WERI-Rb-1 (cell line): ENCODE measurements around the gene CMTM7.
A peak's percentile ranks its signal among the peaks of the same experiment; 100 is the strongest.

Experiments used
- DNase-seq: peaks from one replicate; pipeline ENCODE4 v3.0.0-alpha.2; 2020
- H3K27ac ChIP-seq: fragments of 250-450 bp; sonication (Bioruptor Pico); 2 replicates; pipeline ENCODE4 v1.5.1; 2020; ENCODE audit warnings: mild to moderate bottlenecking, moderate library complexity
- H3K27me3 ChIP-seq: fragments of 250-450 bp; sonication (Bioruptor Pico); 2 replicates; pipeline ENCODE4 v1.5.1; 2021; ENCODE audit warnings: mild to moderate bottlenecking, low read depth, moderate library complexity; ENCODE audit not compliant: insufficient read depth, severe bottlenecking
- H3K36me3 ChIP-seq: fragments of 250-450 bp; sonication (Bioruptor Pico); 2 replicates; pipeline ENCODE4 v1.5.1; 2020; ENCODE audit warnings: mild to moderate bottlenecking, moderate library complexity
- H3K4me3 ChIP-seq: 2 replicates; pipeline ENCODE4 v1.5.1; 2011; ENCODE audit warnings: low read depth, mild to moderate bottlenecking, control low read depth, low read length
- H3K9me3 ChIP-seq: fragments of 250-450 bp; sonication (Bioruptor Pico); 2 replicates; pipeline ENCODE4 v1.5.1; 2021; ENCODE audit warnings: mild to moderate bottlenecking, moderate library complexity; ENCODE audit not compliant: severe bottlenecking
- TF ChIP-seq, protein P1 (sequence below): IDR thresholded peaks from 2 replicates; pipeline ENCODE4 v1.5.1; 2011; ENCODE audit warnings: low read depth, mild to moderate bottlenecking, control low read depth, inconsistent platforms, low read length

The CMTM7 gene

DNA sequence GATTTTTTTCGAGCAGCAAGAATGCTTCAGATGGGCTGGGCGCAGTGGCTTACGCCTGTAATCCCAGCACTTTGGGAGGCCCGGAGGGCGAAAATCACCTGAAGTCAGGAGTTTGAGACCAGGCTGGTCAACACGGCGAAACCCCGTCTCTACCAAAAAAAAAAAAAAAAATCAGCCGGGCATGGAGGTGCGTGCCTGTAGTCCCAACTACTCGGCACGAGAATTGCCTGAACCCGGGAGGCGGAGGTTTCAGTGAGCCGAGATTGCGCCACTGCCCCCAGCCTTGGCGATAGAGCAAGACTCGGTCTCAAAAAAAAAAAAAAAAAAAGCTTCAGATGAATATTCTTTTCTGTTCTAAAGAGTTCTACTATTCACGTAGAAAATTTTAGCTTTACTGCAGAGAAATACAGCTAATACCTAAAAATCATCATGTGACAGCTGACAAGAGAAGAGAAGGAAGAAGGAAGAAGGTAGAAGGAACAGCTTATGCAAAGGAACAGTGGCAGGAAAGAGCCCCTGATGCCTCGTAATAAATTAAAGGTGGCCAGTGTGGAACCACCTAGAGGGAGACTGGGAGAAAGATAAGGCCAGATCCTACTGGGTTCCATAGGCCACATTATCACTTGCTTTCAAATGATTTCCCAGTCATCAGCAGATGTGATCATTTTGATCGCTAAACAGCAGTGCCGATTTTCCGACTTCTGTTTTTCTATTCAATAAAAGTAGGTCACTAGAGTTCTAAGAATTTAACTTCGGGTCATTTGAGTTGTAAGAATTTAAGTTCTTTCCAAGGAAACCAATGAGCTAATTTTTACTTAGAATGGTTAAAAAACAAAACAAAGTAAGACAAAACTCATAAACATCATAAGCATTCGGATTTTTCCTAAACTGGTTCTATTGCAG lies 109.5 kb downstream of the CMTM7 start:
- Histone ChIP-seq H3K4me3 (peak overlapping the region; percentile 69), H3K9me3 (no peaks in the 10 kb centered on the region), H3K27me3 (no peaks in the 10 kb centered on the region), H3K36me3 (peaks cover 3% of the 10 kb centered on the region; the same call in 1 of the 2 replicates), H3K27ac (no peak overlapping the region)
- no peak for DNase-seq
- TF ChIP-seq, protein P1, sequence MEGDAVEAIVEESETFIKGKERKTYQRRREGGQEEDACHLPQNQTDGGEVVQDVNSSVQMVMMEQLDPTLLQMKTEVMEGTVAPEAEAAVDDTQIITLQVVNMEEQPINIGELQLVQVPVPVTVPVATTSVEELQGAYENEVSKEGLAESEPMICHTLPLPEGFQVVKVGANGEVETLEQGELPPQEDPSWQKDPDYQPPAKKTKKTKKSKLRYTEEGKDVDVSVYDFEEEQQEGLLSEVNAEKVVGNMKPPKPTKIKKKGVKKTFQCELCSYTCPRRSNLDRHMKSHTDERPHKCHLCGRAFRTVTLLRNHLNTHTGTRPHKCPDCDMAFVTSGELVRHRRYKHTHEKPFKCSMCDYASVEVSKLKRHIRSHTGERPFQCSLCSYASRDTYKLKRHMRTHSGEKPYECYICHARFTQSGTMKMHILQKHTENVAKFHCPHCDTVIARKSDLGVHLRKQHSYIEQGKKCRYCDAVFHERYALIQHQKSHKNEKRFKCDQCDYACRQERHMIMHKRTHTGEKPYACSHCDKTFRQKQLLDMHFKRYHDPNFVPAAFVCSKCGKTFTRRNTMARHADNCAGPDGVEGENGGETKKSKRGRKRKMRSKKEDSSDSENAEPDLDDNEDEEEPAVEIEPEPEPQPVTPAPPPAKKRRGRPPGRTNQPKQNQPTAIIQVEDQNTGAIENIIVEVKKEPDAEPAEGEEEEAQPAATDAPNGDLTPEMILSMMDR = no peak

DNA sequence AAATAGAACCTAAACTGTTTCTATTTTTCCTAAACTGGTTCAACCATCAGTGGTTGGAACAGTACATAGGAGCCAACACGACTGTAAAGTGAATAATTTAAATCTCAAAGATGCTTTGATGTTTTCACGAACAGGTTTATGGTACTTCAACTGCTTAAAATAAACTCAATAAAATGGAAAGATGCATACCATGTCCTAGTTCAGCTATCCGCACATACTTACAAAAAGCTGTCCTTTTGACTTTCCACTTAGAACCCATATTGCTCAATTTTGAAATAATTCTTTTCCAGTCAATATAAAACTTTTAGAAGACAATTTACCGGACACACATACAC lies 110.1 kb downstream of the CMTM7 start:
- DNase-seq = no peak
- Histone ChIP-seq H3K36me3 (peaks cover 3% of the 10 kb centered on the region; the same call in 1 of the 2 replicates), H3K4me3 (peak overlapping the region; percentile 69), H3K27me3 (no peaks in the 10 kb centered on the region), H3K27ac (no peak overlapping the region), H3K9me3 (no peaks in the 10 kb centered on the region)
- TF ChIP-seq, protein P1 = no peak

DNA sequence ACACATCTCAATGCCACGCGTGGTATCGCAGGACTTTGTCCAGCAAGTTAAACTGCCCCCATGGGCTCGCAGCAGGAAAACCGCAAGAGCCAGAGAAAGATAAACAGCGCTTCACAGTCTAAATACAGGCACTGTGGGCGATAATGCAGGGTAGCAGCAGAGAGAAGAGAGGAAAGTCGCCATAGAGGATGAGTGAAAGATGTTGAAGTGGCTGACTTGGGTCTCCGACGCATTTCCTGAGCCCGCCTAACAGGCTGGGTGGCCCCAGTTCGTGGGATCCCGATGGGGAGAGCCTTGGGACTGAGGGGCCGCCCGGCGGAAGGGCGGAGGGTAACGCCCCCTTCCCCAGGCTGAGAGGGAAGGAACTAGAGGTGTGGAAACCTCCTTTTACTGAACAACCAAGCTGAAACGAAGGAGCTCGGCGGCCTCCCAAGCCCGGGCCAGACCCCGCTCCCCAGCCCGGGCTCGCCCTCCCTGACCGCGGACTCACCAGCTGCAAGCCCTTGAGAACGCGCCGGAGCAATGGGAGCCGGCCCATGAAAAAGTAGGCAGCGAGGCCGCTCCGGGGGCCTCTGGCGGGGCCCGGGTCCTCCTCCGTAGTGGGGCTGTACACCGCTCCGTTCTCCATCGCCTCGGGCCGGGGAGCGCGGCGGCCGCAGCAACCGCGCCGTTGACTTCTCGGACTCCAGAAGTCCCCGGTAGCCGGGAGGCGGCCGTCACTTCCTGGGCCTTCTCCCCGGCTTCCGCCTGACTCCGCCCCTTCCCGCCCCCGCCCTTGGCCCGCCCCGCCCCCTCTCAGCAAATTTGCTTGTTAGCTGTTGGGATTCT lies 110.7 kb downstream of the CMTM7 start, which contains the start of gene CMTM6:
CMTM6 (minus strand) TSS at position 735 of the 828 bp plus-strand sequence; CDS start at position 628, 107 bp downstream.
- Histone ChIP-seq H3K4me3 (peak within 1 kb of the TSS; percentile 69), H3K27ac (peak within 1 kb of the TSS; percentile 82), H3K27me3 (no peaks in the 10 kb centered on the region), H3K36me3 (peaks cover 3% of the 10 kb centered on the region; the same call in 1 of the 2 replicates), H3K9me3 (no peaks in the 10 kb centered on the region)
- DNase-seq = peak; percentile 77
- TF ChIP-seq, protein P1 = no peak

DNA sequence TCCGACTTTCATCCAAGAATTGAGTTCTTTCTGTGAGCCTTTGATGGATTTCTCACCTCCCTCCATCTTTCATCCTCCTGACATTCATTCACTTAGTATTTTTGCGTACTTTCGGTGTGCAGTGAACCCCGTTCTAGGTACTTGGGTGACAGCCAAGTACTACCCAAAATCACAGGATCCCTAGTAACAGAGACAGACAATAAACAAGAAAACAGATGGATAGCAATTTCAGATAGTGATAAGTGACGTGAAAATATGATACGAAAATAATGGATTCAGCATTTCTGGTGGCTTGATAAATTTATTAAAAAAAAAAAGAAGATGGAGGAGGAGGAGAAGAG lies 111.3 kb downstream of the CMTM7 start:
- no peak for DNase-seq
- no peaks in the 10 kb centered on the region for H3K27me3 ChIP-seq
- peak overlapping the region; percentile 69 for H3K4me3 ChIP-seq
- H3K27ac ChIP-seq = peak overlapping the region; percentile 82
- peaks cover 3% of the 10 kb centered on the region; the same call in 1 of the 2 replicates for H3K36me3 ChIP-seq
- TF ChIP-seq, protein P1 = no peak
- H3K9me3 ChIP-seq = no peaks in the 10 kb centered on the region
